ENCODE data around the gene ATP6V0D1.

GRCh38 chr16:67435758-67436164 is 45.2 kb downstream of the ATP6V0D1 start:
- TF ChIP-seq POLR2AphosphoS5 (IDR thresholded peaks at IDR 0.05; ENCODE audit: borderline replicate concordance, low read depth, low read length), result no peak
- TF ChIP-seq EZH2 (IDR thresholded peaks at IDR 0.05), result no peak
